ENCODE data around the gene GPR107.

- no peak for TF ChIP-seq CTCF (IDR thresholded peaks at IDR 0.05)
- TF ChIP-seq POLR2A (IDR thresholded peaks at IDR 0.05): no peak
Measured at GRCh38 chr9:130114741-130115140, 61.0 kb downstream of the GPR107 start.
